Cardiac fibroblast (primary cell): ENCODE results near the gene MAPK14.

Experiments
- DNase-seq, 2 donors: peaks; one replicate each; pipeline versions ENCODE4 v3.0.0 to v3.0.0-alpha.2; 2010; ENCODE audit warnings: low read depth in 2 of 2
- H3K4me3 ChIP-seq, 2 donors: replicated peaks in 1 of 2; 1 replicate in 1 of 2; 2 replicates in 1 of 2; pipeline ENCODE4 v1.5.1; 2011; ENCODE audit warnings: low read depth in 2 of 2, low read length in 2 of 2, mild to moderate bottlenecking in 2 of 2, moderate library complexity in 1 of 2
- CTCF ChIP-seq: IDR thresholded peaks from one replicate; pipeline ENCODE4 v1.5.1; 2011; ENCODE audit warnings: low read depth, mild to moderate bottlenecking, low read length, inconsistent platforms

Gene MAPK14

GRCh38 chr6:36035225-36035624 is 7.6 kb downstream of the MAPK14 start:
- DNase-seq, result peak in 1 of 2 donors; percentile 25
- no peak overlapping the region for H3K4me3 ChIP-seq
- TF ChIP-seq CTCF, result no peak

- no peak for TF ChIP-seq CTCF
- DNase-seq, result peak in 1 of 2 donors; percentile 51
- no peak overlapping the region for H3K4me3 ChIP-seq
Observed at GRCh38 chr6:36038120-36038876, 10.7 kb downstream of the MAPK14 start.

- no peak overlapping the region for H3K4me3 ChIP-seq
- peak in 1 of 2 donors; percentile 15 for DNase-seq
- no peak for TF ChIP-seq CTCF
Observed at GRCh38 chr6:36039112-36039511, 11.5 kb downstream of the MAPK14 start.

- DNase-seq, result no peak
- H3K4me3 ChIP-seq, result no peak overlapping the region
- TF ChIP-seq CTCF, result no peak
Observed at GRCh38 chr6:36040958-36041357, 13.3 kb downstream of the MAPK14 start.

GRCh38 chr6:36042618-36043260 is 15.1 kb downstream of the MAPK14 start:
- no peak for DNase-seq
- H3K4me3 ChIP-seq, result no peak overlapping the region
- TF ChIP-seq CTCF, result no peak

- no peak for DNase-seq
- no peak for TF ChIP-seq CTCF
- no peak overlapping the region for H3K4me3 ChIP-seq
Observed at GRCh38 chr6:36049582-36049981, 22.0 kb downstream of the MAPK14 start.
